Measurements from ENCODE around the gene KIRREL1. TPM values are rescaled to one million over a fixed set of nuclear protein-coding genes. Genes with fewer than 3 reads are reported as not detected.

Gene KIRREL1
- total RNA-seq, 1 experiment from 2014 or later = 42.4 TPM

DNA sequence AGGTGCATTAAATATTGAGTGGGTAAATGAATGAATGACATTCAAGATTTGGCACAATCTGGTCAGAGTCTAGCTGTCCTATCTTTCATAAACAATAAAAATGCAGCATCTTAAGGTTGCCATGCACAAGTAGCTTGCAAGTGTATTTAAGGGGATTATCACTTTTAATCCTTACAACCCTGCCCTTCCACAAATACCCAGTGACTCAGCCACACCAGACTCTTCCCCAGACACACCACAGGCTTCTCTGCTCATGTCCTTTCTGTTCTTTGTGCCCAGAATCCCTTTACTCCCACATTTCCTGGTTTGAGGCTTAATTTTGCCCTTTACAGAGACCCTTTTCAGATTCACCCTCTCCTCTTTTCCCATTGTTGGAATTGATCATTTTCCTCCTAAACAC, 59.8 kb downstream of the KIRREL1 start (continued):
- TF ChIP-seq, protein P1, sequence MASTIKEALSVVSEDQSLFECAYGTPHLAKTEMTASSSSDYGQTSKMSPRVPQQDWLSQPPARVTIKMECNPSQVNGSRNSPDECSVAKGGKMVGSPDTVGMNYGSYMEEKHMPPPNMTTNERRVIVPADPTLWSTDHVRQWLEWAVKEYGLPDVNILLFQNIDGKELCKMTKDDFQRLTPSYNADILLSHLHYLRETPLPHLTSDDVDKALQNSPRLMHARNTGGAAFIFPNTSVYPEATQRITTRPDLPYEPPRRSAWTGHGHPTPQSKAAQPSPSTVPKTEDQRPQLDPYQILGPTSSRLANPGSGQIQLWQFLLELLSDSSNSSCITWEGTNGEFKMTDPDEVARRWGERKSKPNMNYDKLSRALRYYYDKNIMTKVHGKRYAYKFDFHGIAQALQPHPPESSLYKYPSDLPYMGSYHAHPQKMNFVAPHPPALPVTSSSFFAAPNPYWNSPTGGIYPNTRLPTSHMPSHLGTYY (CRISPR knock-in tag; IDR thresholded peaks at IDR 0.05) = no peak

DNA sequence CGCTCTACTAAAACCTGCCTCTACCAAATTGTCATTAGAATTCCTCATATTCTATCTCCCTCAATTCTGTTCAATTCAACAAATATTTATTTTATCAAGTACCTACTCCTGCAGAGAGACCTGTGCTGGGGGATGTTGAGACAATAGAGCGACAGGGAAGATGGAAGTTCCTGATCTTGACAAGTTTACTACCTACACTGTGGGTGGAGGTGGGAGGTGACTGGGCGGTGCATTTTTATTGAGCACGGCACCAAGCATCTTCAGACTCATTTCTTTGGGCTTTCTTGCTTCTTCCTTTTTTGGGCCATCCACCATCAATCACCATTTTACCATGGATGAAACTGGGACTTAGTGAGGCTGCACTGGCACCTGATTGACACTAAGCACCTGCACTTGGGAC, 61.3 kb downstream of the KIRREL1 start:
- ChIA-PET POLR2A (interaction anchor here (0.6 kb wide), 1 partner anchor 17 kb away, joined by 3 read pairs; no protein-coding TSS in a partner anchor), CTCF (interaction anchor here (1.3 to 4.3 kb wide), 5 partner anchors 12 to 67 kb away, joined by 3 to 14 read pairs (median 6); no protein-coding TSS in a partner anchor)
- ATAC-seq (no peak), DNase-seq (ENCODE audit: low spot score) (no peak)
- TF ChIP-seq FOXJ3 (CRISPR knock-in tag; IDR thresholded peaks at IDR 0.05; ENCODE audit: borderline replicate concordance) (no peak), RELA (CRISPR knock-in tag; IDR thresholded peaks at IDR 0.05; ENCODE audit: borderline replicate concordance) (no peak), CREB1 (CRISPR knock-in tag; IDR thresholded peaks at IDR 0.05) (no peak), ZNF138 (CRISPR knock-in tag; conservative IDR thresholded peaks at IDR 0.05) (no peak), ZNF263 (CRISPR knock-in tag; IDR thresholded peaks at IDR 0.05; ENCODE audit: low read depth) (no peak), ETV6 (CRISPR knock-in tag; IDR thresholded peaks at IDR 0.05) (no peak), NFYB (CRISPR knock-in tag; conservative IDR thresholded peaks at IDR 0.05; ENCODE audit: low read depth) (no peak), MYBL2 (CRISPR knock-in tag; IDR thresholded peaks at IDR 0.05) (no peak), CBFB (CRISPR knock-in tag; IDR thresholded peaks at IDR 0.05; ENCODE audit: low read depth) (no peak), ELF4 (CRISPR knock-in tag; IDR thresholded peaks at IDR 0.05; ENCODE audit: low read depth) (no peak), FOXK1 (CRISPR knock-in tag; IDR thresholded peaks at IDR 0.05) (no peak), MXD4 (CRISPR knock-in tag; IDR thresholded peaks at IDR 0.05; ENCODE audit: borderline replicate concordance) (no peak), ZNF423 (CRISPR knock-in tag; IDR thresholded peaks at IDR 0.05) (no peak)
- TF ChIP-seq, protein P2, sequence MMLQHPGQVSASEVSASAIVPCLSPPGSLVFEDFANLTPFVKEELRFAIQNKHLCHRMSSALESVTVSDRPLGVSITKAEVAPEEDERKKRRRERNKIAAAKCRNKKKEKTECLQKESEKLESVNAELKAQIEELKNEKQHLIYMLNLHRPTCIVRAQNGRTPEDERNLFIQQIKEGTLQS (CRISPR knock-in tag; conservative IDR thresholded peaks at IDR 0.05) = no peak
- TF ChIP-seq, protein P3, sequence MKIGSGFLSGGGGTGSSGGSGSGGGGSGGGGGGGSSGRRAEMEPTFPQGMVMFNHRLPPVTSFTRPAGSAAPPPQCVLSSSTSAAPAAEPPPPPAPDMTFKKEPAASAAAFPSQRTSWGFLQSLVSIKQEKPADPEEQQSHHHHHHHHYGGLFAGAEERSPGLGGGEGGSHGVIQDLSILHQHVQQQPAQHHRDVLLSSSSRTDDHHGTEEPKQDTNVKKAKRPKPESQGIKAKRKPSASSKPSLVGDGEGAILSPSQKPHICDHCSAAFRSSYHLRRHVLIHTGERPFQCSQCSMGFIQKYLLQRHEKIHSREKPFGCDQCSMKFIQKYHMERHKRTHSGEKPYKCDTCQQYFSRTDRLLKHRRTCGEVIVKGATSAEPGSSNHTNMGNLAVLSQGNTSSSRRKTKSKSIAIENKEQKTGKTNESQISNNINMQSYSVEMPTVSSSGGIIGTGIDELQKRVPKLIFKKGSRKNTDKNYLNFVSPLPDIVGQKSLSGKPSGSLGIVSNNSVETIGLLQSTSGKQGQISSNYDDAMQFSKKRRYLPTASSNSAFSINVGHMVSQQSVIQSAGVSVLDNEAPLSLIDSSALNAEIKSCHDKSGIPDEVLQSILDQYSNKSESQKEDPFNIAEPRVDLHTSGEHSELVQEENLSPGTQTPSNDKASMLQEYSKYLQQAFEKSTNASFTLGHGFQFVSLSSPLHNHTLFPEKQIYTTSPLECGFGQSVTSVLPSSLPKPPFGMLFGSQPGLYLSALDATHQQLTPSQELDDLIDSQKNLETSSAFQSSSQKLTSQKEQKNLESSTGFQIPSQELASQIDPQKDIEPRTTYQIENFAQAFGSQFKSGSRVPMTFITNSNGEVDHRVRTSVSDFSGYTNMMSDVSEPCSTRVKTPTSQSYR (CRISPR knock-in tag; IDR thresholded peaks at IDR 0.05) = no peak
- TF ChIP-seq, protein P4, sequence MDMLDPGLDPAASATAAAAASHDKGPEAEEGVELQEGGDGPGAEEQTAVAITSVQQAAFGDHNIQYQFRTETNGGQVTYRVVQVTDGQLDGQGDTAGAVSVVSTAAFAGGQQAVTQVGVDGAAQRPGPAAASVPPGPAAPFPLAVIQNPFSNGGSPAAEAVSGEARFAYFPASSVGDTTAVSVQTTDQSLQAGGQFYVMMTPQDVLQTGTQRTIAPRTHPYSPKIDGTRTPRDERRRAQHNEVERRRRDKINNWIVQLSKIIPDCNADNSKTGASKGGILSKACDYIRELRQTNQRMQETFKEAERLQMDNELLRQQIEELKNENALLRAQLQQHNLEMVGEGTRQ (CRISPR knock-in tag; IDR thresholded peaks at IDR 0.05) = no peak
- TF ChIP-seq, protein P5, sequence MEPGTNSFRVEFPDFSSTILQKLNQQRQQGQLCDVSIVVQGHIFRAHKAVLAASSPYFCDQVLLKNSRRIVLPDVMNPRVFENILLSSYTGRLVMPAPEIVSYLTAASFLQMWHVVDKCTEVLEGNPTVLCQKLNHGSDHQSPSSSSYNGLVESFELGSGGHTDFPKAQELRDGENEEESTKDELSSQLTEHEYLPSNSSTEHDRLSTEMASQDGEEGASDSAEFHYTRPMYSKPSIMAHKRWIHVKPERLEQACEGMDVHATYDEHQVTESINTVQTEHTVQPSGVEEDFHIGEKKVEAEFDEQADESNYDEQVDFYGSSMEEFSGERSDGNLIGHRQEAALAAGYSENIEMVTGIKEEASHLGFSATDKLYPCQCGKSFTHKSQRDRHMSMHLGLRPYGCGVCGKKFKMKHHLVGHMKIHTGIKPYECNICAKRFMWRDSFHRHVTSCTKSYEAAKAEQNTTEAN (CRISPR knock-in tag; IDR thresholded peaks at IDR 0.05) = no peak
- TF ChIP-seq, protein P1 (CRISPR knock-in tag; IDR thresholded peaks at IDR 0.05) = no peak
- TF ChIP-seq, protein P6, sequence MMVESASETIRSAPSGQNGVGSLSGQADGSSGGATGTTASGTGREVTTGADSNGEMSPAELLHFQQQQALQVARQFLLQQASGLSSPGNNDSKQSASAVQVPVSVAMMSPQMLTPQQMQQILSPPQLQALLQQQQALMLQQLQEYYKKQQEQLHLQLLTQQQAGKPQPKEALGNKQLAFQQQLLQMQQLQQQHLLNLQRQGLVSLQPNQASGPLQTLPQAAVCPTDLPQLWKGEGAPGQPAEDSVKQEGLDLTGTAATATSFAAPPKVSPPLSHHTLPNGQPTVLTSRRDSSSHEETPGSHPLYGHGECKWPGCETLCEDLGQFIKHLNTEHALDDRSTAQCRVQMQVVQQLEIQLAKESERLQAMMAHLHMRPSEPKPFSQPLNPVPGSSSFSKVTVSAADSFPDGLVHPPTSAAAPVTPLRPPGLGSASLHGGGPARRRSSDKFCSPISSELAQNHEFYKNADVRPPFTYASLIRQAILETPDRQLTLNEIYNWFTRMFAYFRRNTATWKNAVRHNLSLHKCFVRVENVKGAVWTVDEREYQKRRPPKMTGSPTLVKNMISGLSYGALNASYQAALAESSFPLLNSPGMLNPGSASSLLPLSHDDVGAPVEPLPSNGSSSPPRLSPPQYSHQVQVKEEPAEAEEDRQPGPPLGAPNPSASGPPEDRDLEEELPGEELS (CRISPR knock-in tag; IDR thresholded peaks at IDR 0.05) = no peak
- H3K9me3 Mint-ChIP-seq = no peaks in the 10 kb centered on the region
- no peaks in the 10 kb centered on the region for H3K27me3 Mint-ChIP-seq (ENCODE audit: low read depth)
- H3K27ac Mint-ChIP-seq = peak overlapping the region; percentile 64; the same call in 1 of the 2 replicates
- H3K4me1 Mint-ChIP-seq = peaks cover 51% of the 10 kb centered on the region
- H3K36me3 Mint-ChIP-seq = no peaks in the 10 kb centered on the region
- H3K4me3 Mint-ChIP-seq = no peak overlapping the region

All from WTC11 (cell line).